GM12864 (cell line): Measurements from ENCODE around the gene WDR45B.

Experiments
- DNase-seq: peaks from one replicate; pipeline ENCODE4 v3.0.0-alpha.2; 2011; ENCODE audit warnings: low read depth
- H3K4me3 ChIP-seq: 2 replicates; pipeline ENCODE4 v1.5.1; 2011; ENCODE audit warnings: mild to moderate bottlenecking, low read depth, low read length, control low read depth
- CTCF ChIP-seq: IDR thresholded peaks from 2 replicates; pipeline ENCODE4 v1.5.1; 2011; ENCODE audit warnings: low read depth, mild to moderate bottlenecking, moderate library complexity, low read length, control low read depth, inconsistent platforms; ENCODE audit errors: missing control alignments

The WDR45B gene

GRCh38 chr17:82630212-82630611 is 18.0 kb downstream of the WDR45B start:
- no peak for TF ChIP-seq CTCF
- DNase-seq = no peak

GRCh38 chr17:82629748-82630147 is 18.5 kb downstream of the WDR45B start:
- no peak for DNase-seq
- no peak for TF ChIP-seq CTCF
- H3K4me3 ChIP-seq = no peak overlapping the region

More at GRCh38 chr17:82630212-82630611, 18.0 kb downstream of the WDR45B start:
- H3K4me3 ChIP-seq = no peak overlapping the region

GRCh38 chr17:82627405-82627804 is 20.8 kb downstream of the WDR45B start:
- no peak for DNase-seq
- H3K4me3 ChIP-seq = no peak overlapping the region
- no peak for TF ChIP-seq CTCF

- TF ChIP-seq CTCF = no peak
- H3K4me3 ChIP-seq = no peak overlapping the region
- no peak for DNase-seq
Observed at GRCh38 chr17:82623707-82624106, 24.5 kb downstream of the WDR45B start.

GRCh38 chr17:82619641-82620040 is 28.6 kb downstream of the WDR45B start:
- no peak overlapping the region for H3K4me3 ChIP-seq
- DNase-seq = no peak
- TF ChIP-seq CTCF = no peak

- H3K4me3 ChIP-seq = no peak overlapping the region
- TF ChIP-seq CTCF = no peak
- no peak for DNase-seq
Observed at GRCh38 chr17:82619211-82619610, 29.0 kb downstream of the WDR45B start.

GRCh38 chr17:82616021-82616711 is 32.1 kb downstream of the WDR45B start:
- H3K4me3 ChIP-seq = no peak overlapping the region
- TF ChIP-seq CTCF = no peak
- no peak for DNase-seq
